ENCODE measurements around the gene NAA60.
A peak's percentile ranks its signal among the peaks of the same experiment; 100 is the strongest.

Gene NAA60

DNA sequence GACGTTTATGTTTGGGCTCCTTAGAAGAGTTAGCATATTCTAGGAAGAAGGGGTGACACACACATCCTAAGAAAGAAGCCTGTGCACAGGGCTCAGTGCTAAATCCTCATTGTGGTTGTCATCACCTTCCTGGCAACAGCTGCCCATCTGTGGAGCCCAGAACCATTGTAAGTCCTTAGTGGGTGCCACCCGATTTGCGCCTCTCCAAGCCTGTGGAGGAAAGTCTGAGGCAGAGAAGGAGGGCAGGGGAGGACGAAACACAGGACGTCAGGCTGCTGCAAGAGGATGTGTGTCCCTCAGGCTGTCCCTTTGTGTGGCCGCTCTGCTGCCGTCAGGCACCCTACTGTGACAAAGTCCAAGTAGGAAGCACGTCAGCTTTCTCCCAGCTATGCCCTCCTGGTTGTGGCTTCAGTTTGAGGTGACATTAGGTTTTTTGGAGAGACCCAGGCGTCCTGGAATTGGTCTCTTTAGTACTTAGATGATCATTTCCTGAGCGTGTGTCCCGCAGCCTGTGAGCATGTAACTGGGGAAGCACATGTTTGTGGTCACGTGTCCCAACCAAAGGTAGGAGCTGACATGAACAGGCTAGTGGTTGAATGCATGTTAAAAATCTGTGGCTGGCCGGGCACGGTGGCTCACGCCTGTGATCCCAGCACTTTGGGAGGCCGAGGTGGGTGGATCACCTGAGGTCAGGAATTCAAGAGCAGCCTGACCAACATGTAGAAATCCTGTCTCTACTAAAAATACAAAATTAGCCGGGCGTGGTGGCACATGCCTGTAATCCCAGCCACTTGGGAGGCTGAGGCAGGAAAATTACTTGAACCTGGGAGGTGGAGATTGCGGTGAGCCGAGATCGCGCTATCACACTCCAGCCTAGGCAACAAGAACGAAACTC lies 68.1 kb downstream of the NAA60 start:
- DNase-seq (ENCODE audit: low read depth): no peak

DNA sequence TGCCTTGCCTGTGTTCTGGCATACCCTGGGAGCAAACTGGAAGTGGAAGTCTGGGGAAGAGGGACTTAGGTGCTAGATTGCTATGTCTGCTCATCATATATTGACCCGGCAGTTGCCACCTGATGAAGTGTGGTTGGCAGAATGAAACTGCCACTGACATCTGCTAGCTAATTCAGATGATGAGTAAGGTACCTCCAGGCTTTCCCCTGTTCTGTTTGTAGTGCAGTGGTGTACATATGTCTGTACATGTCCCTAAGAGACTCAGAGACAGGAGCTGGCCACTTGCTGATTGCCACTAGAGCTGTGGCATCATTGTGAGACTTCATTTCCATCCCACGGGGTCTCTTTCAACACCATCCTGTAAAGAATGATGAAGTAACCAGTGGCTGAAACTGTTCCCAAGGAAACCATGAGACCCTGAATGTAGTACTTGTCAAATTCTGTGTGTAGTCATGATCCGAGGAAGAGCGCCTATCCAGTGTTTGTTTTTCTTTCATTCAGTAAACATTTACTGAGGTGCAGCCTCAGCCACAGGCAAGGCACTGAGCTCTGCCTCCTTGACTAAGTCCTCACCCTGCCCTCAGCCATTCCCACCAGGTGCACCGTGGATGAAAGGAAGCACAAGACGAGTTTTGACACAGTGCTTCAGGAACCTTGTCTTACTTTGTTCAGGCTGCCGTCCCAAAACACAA lies 70.6 kb downstream of the NAA60 start:
- DNase-seq (ENCODE audit: low read depth): no peak

- no peak for DNase-seq (ENCODE audit: low read depth)
Measured at GRCh38 chr16:3514621-3515020, 71.1 kb downstream of the NAA60 start.

DNA sequence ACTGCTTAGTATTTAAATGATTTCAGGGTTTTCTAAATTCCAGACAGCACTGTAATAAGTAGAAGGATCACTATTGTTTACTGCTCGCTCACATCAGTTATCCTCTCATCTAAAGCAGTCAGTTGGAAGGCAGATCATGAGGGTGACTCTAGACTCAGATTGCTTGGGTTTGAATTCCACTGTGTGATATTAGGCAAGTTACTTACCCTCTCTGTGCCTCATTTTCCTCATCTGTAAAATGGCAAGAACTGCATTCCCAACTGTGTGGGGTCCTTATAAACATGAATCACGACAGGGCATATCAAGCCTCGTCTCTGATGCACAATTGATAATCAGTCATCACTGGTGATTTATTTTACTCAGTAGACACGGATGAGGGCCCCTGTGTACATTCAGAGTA lies 72.4 kb downstream of the NAA60 start:
- DNase-seq (ENCODE audit: low read depth): no peak

DNA sequence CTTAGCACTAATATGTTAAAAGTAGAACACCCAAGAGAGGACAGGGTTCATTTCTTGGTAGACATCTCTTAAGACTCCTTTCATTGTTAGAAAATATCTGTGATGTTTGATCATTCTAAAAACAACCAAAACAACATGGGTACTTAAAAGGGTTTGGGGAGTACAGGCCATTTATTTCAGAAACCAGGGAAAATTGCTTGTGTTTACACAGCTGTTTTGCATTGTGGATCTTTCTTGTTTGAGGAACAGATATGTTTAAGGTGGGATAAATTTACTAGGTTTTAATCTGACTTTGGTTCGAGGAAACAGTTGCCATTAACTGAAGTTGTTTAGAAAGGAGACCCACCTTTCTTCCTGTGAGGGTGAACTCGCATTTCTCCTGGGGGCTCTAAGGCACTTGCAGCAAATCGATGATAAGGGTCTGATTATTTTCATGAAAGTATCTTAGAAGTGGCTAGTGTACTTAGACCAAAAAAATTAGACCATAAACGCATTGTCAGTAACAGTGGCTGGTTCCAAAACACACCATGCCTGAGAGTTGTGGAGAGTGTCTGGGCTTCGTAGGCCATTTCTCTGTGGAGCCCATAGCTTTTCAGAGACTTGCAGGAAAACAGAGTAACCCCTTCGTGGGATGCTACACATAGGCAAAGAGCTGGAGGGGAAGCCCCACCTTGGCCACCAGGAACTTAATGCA lies 75.0 kb downstream of the NAA60 start:
- no peak for DNase-seq (ENCODE audit: low read depth)

- DNase-seq (ENCODE audit: low read depth): no peak
Measured at GRCh38 chr16:3518986-3519348, 75.5 kb downstream of the NAA60 start.

DNA sequence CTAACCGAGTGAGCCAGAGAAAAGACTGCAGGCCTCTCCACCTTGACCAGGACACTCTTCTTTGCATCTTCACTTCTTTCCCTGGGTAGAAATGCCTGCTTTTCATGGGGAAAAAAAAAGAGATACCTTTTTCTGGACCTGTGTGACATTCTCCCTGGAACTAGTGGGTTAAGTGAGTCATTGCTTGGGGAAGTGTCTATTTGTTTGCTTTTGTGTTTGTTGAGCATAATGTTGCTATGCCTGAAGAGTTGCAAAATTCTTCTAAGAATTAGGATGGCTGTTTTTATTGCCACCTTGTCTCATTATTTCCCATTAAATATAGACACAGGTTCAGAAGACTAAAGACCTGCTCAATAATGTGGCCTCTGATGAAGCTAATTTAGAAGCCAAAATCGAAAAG lies 76.1 kb downstream of the NAA60 start:
- DNase-seq (ENCODE audit: low read depth): no peak

- no peak for DNase-seq (ENCODE audit: low read depth)
Measured at GRCh38 chr16:3520413-3520812, 76.9 kb downstream of the NAA60 start.

- DNase-seq (ENCODE audit: low read depth): no peak
Measured at GRCh38 chr16:3520841-3521240, 77.4 kb downstream of the NAA60 start.

DNA sequence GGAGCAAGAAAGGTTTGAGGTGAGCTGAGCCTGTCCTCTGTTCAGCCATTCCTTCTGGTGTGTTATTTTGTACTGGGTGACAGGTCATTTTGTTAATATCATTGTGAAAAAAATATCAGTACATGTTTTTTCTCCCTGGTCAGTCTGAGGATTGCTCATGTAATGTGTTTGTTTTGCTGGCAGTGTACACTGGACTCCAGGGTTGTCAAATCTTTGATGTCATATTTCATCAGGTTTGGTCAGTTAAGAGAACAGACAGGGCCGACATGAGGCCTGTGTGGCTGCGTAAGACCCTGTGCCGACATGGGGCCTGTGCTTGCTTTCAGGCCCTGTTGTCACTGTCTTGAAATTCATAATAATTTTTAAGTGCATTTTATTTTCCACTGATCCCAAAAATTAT lies 79.8 kb downstream of the NAA60 start:
- DNase-seq (ENCODE audit: low read depth): no peak

GRCh38 chr16:3525951-3526350 lies 82.5 kb downstream of the NAA60 start:
- DNase-seq (ENCODE audit: low read depth): no peak

DNA sequence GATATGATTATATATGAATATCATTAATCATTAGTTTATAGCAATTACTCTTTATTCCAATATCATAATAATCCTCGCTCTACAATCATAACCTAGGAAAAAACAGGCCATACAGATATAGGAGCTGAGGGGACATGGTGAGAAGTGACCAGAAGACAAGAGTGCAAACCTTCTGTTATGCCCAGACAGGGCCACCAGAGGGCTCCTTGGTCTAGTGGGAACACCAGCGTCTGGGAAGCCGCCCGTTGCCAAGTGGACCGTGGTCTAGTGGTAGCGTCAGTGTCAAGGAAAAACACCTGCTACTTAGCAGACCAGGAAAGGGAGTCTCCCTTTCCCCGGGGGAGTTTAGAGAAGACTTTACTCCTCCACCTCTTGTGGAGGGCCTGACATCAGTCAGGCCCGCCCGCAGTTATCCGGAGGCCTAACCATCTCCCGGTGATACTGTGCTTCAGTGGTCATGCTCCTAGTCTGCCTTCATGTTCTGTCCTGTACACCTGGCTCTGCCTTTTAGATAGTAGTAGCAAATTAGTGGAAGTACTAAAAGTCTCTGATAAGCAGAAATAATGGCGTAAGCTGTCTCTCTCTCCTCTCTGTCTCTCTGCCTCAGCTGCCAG lies 83.8 kb downstream of the NAA60 start:
- peak; percentile 8 for DNase-seq (ENCODE audit: low read depth)

- no peak for DNase-seq (ENCODE audit: low read depth)
Measured at GRCh38 chr16:3528406-3528805, 84.9 kb downstream of the NAA60 start.

DNA sequence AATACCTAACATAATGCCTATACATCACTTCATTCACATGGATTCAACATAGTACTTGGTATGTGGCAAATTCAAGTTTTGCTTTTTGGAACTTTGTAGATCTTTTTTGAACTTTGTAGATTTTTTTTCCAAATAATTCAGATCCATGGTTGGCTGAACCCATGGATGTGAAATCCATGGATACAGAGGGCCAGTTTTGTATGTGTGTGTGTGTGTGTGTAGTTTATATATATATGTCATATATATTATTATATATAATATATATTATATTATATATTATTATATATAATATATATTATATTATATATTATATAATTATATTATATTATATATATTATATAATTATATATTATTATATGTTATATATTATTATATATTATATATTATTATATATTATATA lies 85.7 kb downstream of the NAA60 start:
- DNase-seq (ENCODE audit: low read depth): no peak

GRCh38 chr16:3530371-3530914 lies 87.0 kb downstream of the NAA60 start:
- DNase-seq (ENCODE audit: low read depth): no peak

GRCh38 chr16:3532741-3533140 lies 89.3 kb downstream of the NAA60 start:
- DNase-seq (ENCODE audit: low read depth): no peak

DNA sequence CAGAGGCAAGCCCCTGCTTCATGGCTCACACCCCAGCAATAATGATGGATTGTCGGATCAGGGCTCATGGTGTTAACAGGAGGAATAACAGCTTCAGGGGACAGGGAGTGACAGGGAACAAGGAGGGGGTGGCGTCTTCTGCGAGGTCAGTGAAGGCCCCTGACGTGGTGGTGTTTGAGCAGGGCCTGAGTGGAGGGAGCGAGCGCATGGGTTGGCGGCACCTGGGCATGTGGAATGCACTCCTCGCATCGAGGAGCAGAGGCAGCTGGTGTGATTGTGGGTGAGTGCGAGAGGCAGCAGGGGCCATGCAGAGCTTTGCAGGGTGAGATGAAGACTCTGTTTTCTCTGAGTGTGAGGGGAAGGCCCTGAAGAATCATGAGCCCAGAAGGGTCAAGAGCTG lies 90.6 kb downstream of the NAA60 start:
- DNase-seq (ENCODE audit: low read depth): no peak

DNA sequence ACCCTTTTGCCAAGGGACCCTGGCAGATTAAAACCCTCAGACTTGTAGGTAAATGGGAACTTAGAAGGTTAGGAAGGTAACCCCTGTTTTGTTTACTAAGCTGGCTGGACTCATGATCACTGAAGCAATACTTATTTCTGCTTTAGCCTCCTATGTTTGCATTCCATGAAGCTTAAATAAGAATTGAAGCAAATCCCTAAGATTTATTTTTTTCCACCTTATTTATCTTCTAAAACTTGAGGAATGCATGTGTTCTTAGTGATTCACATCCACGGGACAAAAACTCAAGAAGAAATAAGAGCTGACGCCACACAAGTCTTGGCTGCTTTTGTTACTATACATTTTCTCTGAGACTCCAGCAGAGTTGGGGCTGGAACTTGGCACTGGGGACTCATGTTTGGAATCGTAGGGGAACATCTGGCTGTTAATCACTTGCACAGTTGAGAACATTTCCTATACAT lies 92.8 kb downstream of the NAA60 start:
- DNase-seq (ENCODE audit: low read depth): no peak
